PC-3 (cell line): Measurements from ENCODE around the gene DAB1. TPM values are rescaled to one million over a fixed set of nuclear protein-coding genes. Genes with fewer than 3 reads are reported as not detected.

Source experiments
- ATAC-seq: fragments of 200-7000 bp; cut with Tn5 transposase; 2 replicates; pipeline ENCODE4 v1.9.1; 2020; ENCODE audit warnings: mild to moderate bottlenecking, moderate library complexity
- BruUV-seq: library from RNA; stranded (reverse); fragments of 400-500 nt; replicated peaks from 2 replicates; lab custom pipeline; 2021; lab: Mats Ljungman, UMichigan
- CTCF ChIA-PET: fragments of 300-600 bp; sonication (Branson Sonifier 250); formaldehyde crosslinking; loops from one replicate; lab custom pipeline; 2022; ENCODE audit warnings: antibody characterized with exemption; lab: Charles Lee
- POLR2A ChIA-PET: fragments of 300-600 bp; sonication (Branson Sonifier 250); formaldehyde crosslinking; loops from one replicate; lab custom pipeline; 2022; ENCODE audit warnings: antibody characterized with exemption; ENCODE audit not compliant: unreplicated experiment; lab: Charles Lee
- DNase-seq: peaks from one replicate; pipeline ENCODE4 v3.0.0-alpha.2; 2015
- H2AFZ ChIP-seq: fragments of 300-600 bp; sonication (generic); 2 replicates; pipeline ENCODE4 v1.6.0; 2016; ENCODE audit warnings: antibody characterized with exemption, low read length
- H3F3A ChIP-seq: fragments of 300-600 bp; sonication (generic); one replicate; pipeline ENCODE4 v1.6.0; 2017; ENCODE audit warnings: antibody characterized with exemption, low read length, control low read depth, mild to moderate bottlenecking; ENCODE audit not compliant: unreplicated experiment
- H3K27ac ChIP-seq: fragments of 300-600 bp; sonication (generic); 2 replicates; pipeline ENCODE4 v1.5.1; 2016; ENCODE audit warnings: mild to moderate bottlenecking, low read length
- H3K27me3 ChIP-seq: fragments of 300-600 bp; sonication (generic); 2 replicates; pipeline ENCODE4 v1.6.1; 2016; ENCODE audit warnings: low read length, mixed read lengths
- H3K36me3 ChIP-seq: fragments of 300-600 bp; sonication (generic); 2 replicates; pipeline ENCODE4 v1.6.1; 2016; ENCODE audit warnings: low read depth, mixed run types, low read length, mixed read lengths
- H3K4me1 ChIP-seq: fragments of 300-600 bp; sonication (generic); 2 replicates; pipeline ENCODE4 v1.5.1; 2016; ENCODE audit warnings: low read length; ENCODE audit not compliant: insufficient read depth
- H3K4me2 ChIP-seq: fragments of 300-600 bp; sonication (generic); 2 replicates; pipeline ENCODE4 v1.6.0; 2016; ENCODE audit warnings: low read length
- H3K4me3 ChIP-seq: fragments of 300-600 bp; sonication (generic); 2 replicates; pipeline ENCODE4 v1.5.1; 2016; ENCODE audit warnings: mild to moderate bottlenecking, low read length, mixed read lengths
- H3K79me2 ChIP-seq: fragments of 300-600 bp; sonication (generic); 2 replicates; pipeline ENCODE4 v1.6.1; 2017; ENCODE audit warnings: low read length, mixed read lengths
- H3K9ac ChIP-seq: fragments of 300-600 bp; sonication (generic); 2 replicates; pipeline ENCODE4 v1.6.0; 2016; ENCODE audit warnings: mild to moderate bottlenecking, low read length
- H3K9me2 ChIP-seq: fragments of 300-600 bp; sonication (generic); replicated peaks from 2 replicates; pipeline ENCODE4 v1.6.1; 2016; ENCODE audit warnings: mixed run types, low read length, mixed read lengths
- H3K9me3 ChIP-seq: fragments of 300-600 bp; sonication (generic); 2 replicates; pipeline ENCODE4 v1.6.1; 2016; ENCODE audit warnings: low read length, mixed read lengths
- H4K20me1 ChIP-seq: fragments of 300-600 bp; sonication (generic); 2 replicates; pipeline ENCODE4 v1.6.1; 2016; ENCODE audit warnings: low read length, mixed read lengths
- EZH2 ChIP-seq: fragments of 300-600 bp; sonication (generic); IDR thresholded peaks from one replicate; pipeline ENCODE4 v1.6.1; 2017; ENCODE audit warnings: antibody characterized with exemption, mild to moderate bottlenecking, low read length; ENCODE audit not compliant: unreplicated experiment
- EZH2phosphoT487 ChIP-seq: fragments of 300-600 bp; sonication (generic); IDR thresholded peaks from 2 replicates; pipeline ENCODE4 v1.6.1; 2018; ENCODE audit warnings: mild to moderate bottlenecking, antibody characterized with exemption, low read length, borderline replicate concordance
- intact Hi-C: fragments of 100-400 bp; cut with micrococcal nuclease; formaldehyde crosslinking; loops from 2 replicates; pipeline ENCODE4 v1.9.0; 2023
- total RNA-seq: library from RNA; depleted of rRNA; stranded (reverse); fragments of >200 nt; gene quantifications from 2 replicates; pipeline ENCODE4 v1.2.3, GENCODE V29; 2014
- TF ChIP-seq, protein P1 (sequence below): fragments of 300-600 bp; sonication (generic); conservative IDR thresholded peaks from 2 replicates; pipeline ENCODE4 v1.5.1; 2017; ENCODE audit warnings: antibody characterized with exemption, low read depth, mild to moderate bottlenecking, low read length

DAB1 gene
- total RNA-seq, 1 experiment from 2014 or later = not detected

DNA sequence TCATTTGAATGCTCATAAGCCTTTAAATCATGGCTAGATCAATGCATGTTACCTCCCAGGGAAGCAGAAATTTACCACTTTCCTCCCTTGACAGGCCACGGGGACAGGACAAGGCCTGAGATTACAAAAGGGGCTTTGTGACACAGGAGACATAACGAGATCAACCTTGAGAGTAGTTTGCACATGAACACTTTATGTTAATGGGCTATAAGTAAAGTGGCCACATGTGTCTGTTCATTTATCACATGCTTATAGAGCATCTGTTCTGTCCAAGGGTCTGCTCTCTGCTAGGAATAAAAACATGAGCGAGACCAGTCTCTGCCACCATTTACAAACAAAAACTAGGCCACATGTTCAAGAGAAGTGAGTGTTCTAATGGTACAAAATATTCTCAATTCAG is 314.0 kb downstream of the DAB1 start:
- Histone ChIP-seq H3K79me2 (no peaks in the 10 kb centered on the region), H3K4me1 (no peaks in the 10 kb centered on the region), H3K27me3 (peaks cover 6% of the 10 kb centered on the region; the same call in 1 of the 2 replicates), H2AFZ (no peak overlapping the region), H3K9me2 (no peaks in the 10 kb centered on the region), H3K9me3 (no peaks in the 10 kb centered on the region), H4K20me1 (no peaks in the 10 kb centered on the region), H3K4me3 (no peak overlapping the region), H3K27ac (no peak overlapping the region), H3K9ac (no peak overlapping the region), H3K4me2 (no peak overlapping the region), H3K36me3 (no peaks in the 10 kb centered on the region), H3F3A (no peaks in the 10 kb centered on the region)
- ATAC-seq (no peak), DNase-seq (no peak)
- TF ChIP-seq EZH2 = no peak
- TF ChIP-seq, protein P1, sequence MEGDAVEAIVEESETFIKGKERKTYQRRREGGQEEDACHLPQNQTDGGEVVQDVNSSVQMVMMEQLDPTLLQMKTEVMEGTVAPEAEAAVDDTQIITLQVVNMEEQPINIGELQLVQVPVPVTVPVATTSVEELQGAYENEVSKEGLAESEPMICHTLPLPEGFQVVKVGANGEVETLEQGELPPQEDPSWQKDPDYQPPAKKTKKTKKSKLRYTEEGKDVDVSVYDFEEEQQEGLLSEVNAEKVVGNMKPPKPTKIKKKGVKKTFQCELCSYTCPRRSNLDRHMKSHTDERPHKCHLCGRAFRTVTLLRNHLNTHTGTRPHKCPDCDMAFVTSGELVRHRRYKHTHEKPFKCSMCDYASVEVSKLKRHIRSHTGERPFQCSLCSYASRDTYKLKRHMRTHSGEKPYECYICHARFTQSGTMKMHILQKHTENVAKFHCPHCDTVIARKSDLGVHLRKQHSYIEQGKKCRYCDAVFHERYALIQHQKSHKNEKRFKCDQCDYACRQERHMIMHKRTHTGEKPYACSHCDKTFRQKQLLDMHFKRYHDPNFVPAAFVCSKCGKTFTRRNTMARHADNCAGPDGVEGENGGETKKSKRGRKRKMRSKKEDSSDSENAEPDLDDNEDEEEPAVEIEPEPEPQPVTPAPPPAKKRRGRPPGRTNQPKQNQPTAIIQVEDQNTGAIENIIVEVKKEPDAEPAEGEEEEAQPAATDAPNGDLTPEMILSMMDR = no peak
- TF ChIP-seq EZH2phosphoT487 = no peak
- ChIA-PET CTCF (no interaction called here), POLR2A (no interaction called here)
- intact Hi-C loops = no loop called here
- BruUV-seq = no TSS peak

DNA sequence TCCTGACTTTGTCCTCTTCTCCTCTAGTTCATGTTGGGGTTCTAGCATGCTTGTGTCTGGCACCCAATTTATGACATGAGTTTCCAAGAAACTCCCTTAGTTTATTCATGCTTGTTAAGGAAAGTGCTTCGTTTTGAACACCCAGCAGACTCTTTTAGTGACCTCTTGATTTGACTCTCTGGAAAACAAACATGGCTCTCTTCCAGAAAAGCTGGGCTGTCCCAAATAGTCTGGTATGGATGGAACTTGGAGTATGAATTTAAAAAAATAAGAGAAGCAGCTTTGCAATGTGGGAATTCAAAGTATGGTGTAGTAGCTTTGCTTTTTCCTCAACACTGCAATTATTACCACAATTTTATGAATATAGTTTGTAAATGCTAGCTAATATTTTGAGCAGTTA is 314.6 kb downstream of the DAB1 start:
- peaks cover 6% of the 10 kb centered on the region; the same call in 1 of the 2 replicates for H3K27me3 ChIP-seq
- ATAC-seq (no peak), DNase-seq (no peak)
- H3K79me2 ChIP-seq = no peaks in the 10 kb centered on the region
- no peaks in the 10 kb centered on the region for H4K20me1 ChIP-seq
- TF ChIP-seq, protein P1 = no peak
- no peak overlapping the region for H3K4me2 ChIP-seq
- ChIA-PET CTCF (no interaction called here), POLR2A (no interaction called here)
- H3K9ac ChIP-seq = no peak overlapping the region
- no peaks in the 10 kb centered on the region for H3F3A ChIP-seq
- H3K4me3 ChIP-seq = no peak overlapping the region
- no peaks in the 10 kb centered on the region for H3K4me1 ChIP-seq
- no peaks in the 10 kb centered on the region for H3K36me3 ChIP-seq
- no peaks in the 10 kb centered on the region for H3K9me3 ChIP-seq
- no peak overlapping the region for H3K27ac ChIP-seq
- intact Hi-C loops = no loop called here
- no TSS peak for BruUV-seq
- no peak overlapping the region for H2AFZ ChIP-seq
- no peaks in the 10 kb centered on the region for H3K9me2 ChIP-seq

DNA sequence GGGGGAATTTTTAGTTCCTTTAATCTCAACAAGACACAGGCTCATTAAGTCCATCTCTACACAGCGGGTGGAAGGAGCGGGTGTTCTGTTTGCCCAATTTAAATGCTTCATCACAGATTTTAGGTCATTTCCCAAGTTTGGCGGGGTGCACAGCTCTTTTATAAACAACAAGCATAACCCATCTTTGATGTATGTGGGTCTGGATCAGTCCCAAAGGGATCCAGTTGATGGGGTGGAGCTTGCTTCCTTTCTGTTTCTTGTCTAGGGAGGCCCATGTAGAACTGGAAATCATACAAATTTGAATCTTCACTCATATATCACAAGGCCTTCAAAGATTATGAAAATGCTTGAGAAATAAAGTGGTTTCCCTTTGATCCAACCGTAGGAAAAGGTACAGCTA is 317.6 kb downstream of the DAB1 start:
- Histone ChIP-seq H3K27me3 (peaks cover 3% of the 10 kb centered on the region; the same call in 1 of the 2 replicates), H4K20me1 (no peaks in the 10 kb centered on the region), H3K9me3 (no peaks in the 10 kb centered on the region), H2AFZ (no peak overlapping the region), H3K27ac (no peak overlapping the region), H3K9me2 (no peaks in the 10 kb centered on the region), H3K4me3 (no peak overlapping the region), H3K4me2 (no peak overlapping the region), H3K36me3 (no peaks in the 10 kb centered on the region), H3K79me2 (no peaks in the 10 kb centered on the region), H3K9ac (no peak overlapping the region), H3K4me1 (no peaks in the 10 kb centered on the region), H3F3A (no peaks in the 10 kb centered on the region)
- TF ChIP-seq, protein P1 = no peak
- no peak for TF ChIP-seq EZH2phosphoT487
- TF ChIP-seq EZH2 = no peak
- CTCF ChIA-PET = no interaction called here
- POLR2A ChIA-PET = no interaction called here
- DNase-seq (no peak), ATAC-seq (no peak)
- intact Hi-C loops = no loop called here
- BruUV-seq = no TSS peak
